Measurements from ENCODE around the gene SEPTIN10.

The SEPTIN10 gene

DNA sequence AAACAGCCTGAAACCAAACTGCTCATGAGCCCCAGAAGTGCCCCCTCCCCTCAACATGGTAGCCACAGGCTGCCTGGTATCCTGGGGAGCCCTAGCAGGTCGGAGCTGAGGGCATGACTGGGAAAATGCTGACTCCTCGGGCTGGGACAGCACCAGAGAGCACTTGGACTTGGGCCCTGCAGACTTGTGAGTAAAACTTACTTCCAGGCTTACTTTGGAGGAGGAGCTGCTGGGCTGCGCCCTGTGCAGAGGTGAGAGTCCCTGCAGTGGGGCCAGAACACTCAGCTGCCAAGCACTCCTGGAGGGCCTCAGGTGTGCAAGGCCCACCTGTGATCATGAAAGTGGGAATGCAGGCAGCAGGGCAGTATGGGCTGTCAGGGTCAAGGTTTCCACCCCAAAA, 119.4 kb downstream of the SEPTIN10 start:
- DNase-seq: no peak

GRCh38 chr2:109493176-109493935, 120.4 kb downstream of the SEPTIN10 start:
- no peak for DNase-seq
